Epithelial cell of prostate (primary cell): ENCODE measurements around the gene AKAP6.

Source experiments
- DNase-seq: peaks from one replicate; pipeline ENCODE4 v3.0.0-alpha.2; 2011; ENCODE audit warnings: low read depth, low spot score
- H3K27ac ChIP-seq: fragments of 450-650 bp; 2 replicates; pipeline ENCODE4 v1.5.1; 2017; ENCODE audit warnings: mild to moderate bottlenecking

The AKAP6 gene

GRCh38 chr14:32719601-32720000, 390.5 kb downstream of the AKAP6 start:
- no peak overlapping the region for H3K27ac ChIP-seq
- no peak for DNase-seq

DNA sequence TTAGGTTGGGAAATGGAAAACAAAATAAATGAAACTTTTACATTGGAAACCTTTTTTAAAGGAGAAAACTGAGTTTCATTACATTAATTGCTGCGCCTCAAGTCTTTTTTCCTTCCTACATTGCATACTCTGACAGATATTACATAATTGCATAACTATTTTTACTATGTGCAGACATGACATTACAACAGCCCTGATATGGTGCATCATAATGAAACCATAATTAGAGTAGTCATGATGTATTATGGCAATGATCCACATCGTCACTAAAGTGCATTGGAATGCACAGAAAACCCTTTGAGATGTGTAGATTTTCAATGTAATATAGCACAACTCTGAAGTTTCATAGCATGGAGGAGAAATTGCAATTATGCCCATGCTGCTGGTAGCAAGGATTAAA, 391.8 kb downstream of the AKAP6 start:
- no peak overlapping the region for H3K27ac ChIP-seq
- DNase-seq = no peak

- DNase-seq = no peak
Measured at GRCh38 chr14:32722631-32723183, 393.6 kb downstream of the AKAP6 start.

GRCh38 chr14:32724867-32725471, 395.9 kb downstream of the AKAP6 start:
- no peak for DNase-seq
- no peak overlapping the region for H3K27ac ChIP-seq

More at GRCh38 chr14:32722631-32723183, 393.6 kb downstream of the AKAP6 start:
- no peak overlapping the region for H3K27ac ChIP-seq

- no peak overlapping the region for H3K27ac ChIP-seq
Measured at GRCh38 chr14:32726516-32726915, 397.4 kb downstream of the AKAP6 start.

DNA sequence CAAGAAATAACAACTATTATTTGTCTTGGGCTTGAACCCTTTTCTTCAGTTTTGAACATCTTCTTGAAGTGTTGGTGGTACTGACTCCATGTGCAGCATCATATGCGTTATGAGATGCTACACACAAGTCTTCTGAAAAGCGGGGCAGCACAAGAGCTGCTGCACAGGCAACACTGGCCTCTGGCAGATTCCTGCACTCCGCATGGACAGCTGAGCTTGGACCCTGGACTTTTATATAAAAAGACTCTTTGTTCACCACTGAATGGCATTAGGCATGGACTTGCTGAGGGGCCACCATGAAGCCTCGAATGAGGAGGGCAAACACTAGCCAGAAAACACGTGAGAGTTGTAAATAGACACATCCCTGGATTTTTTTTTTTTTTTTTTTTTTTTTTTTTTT, 398.7 kb downstream of the AKAP6 start:
- H3K27ac ChIP-seq = no peak overlapping the region
- DNase-seq = no peak

More at GRCh38 chr14:32726516-32726915, 397.4 kb downstream of the AKAP6 start:
- DNase-seq = no peak

DNA sequence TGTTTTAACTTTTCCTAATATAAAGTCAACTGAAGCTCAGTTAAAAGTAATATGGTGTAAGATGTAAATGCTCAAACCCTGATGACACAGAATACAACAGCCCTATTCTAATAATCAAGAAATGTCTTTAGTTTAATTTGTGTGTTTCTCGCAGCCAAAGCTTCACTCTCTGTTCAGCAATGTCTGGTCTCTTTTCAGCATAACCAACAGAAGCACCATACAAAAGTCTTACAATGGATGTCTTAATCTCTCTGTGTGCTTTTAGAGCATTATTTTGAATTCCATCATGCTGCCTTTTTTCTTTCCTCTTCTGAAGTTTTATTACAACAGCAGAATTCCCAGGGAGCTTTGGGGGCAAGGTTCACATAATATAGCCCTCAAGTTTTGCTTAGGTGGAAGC, 399.4 kb downstream of the AKAP6 start:
- no peak for DNase-seq
- H3K27ac ChIP-seq = no peak overlapping the region

GRCh38 chr14:32728976-32729375, 399.9 kb downstream of the AKAP6 start:
- H3K27ac ChIP-seq = no peak overlapping the region
- no peak for DNase-seq

GRCh38 chr14:32731249-32731648, 402.2 kb downstream of the AKAP6 start:
- no peak overlapping the region for H3K27ac ChIP-seq

GRCh38 chr14:32733015-32733414, 403.9 kb downstream of the AKAP6 start:
- H3K27ac ChIP-seq = no peak overlapping the region
- DNase-seq = no peak

More at GRCh38 chr14:32731249-32731648, 402.2 kb downstream of the AKAP6 start:
- DNase-seq = no peak

GRCh38 chr14:32734261-32734660, 405.2 kb downstream of the AKAP6 start:
- DNase-seq = no peak
- H3K27ac ChIP-seq = no peak overlapping the region

GRCh38 chr14:32737621-32738020, 408.5 kb downstream of the AKAP6 start:
- DNase-seq = no peak

DNA sequence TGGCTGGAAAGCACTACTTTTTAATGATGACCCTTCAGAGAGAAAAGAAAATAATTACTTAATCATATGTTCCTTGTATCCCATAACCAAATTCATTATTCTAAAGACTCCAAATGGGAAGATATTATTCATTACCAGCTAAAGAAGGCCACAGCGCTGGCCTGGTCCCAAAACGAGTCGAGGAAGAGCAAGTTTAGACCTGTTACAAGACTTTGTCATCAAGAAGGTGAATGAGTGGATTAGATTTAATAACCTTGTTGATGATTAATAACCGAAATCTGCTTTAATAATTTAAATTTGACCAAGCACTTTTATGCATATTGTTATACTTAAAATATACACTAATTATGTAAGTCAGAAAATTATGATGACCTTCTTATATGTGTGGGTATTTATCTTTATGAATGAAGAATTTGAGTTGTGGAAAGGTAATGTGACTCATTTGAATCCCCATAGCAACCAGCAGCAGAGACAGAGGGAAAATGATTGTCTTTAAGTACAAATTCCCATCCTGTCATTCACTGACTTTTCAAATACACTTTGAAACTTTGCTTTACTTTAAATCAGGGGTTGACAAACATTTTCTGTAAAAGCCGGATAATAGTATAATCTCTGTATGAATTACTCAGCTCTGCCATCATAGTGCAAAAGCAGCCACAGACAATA, 409.2 kb downstream of the AKAP6 start:
- H3K27ac ChIP-seq = no peak overlapping the region
- DNase-seq = peak; percentile 24

More at GRCh38 chr14:32737621-32738020, 408.5 kb downstream of the AKAP6 start:
- no peak overlapping the region for H3K27ac ChIP-seq

- no peak for DNase-seq
- H3K27ac ChIP-seq = peak overlapping the region; percentile 36
Measured at GRCh38 chr14:32744811-32745445, 415.8 kb downstream of the AKAP6 start.

DNA sequence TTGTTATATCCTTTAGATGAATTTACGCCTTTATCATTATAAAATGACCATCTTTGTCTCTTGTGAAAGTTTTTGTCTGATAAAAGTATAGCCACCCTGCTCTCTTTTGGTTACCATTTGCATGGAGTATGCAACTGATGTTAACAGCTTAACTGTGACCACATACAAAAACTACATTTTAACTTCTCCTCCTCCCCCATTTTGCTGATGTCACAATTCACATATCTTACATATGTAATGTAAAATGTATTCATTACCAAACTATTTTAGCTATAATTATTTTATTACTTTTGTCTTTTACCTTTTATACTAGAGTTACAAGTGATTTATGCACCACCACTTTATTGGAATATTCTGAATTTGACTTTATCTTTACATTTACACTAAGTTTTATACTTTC, 425.1 kb downstream of the AKAP6 start:
- H3K27ac ChIP-seq = no peak overlapping the region
- DNase-seq = no peak

- DNase-seq = no peak
- no peak overlapping the region for H3K27ac ChIP-seq
Measured at GRCh38 chr14:32756173-32756572, 427.1 kb downstream of the AKAP6 start.

- no peak for DNase-seq
- no peak overlapping the region for H3K27ac ChIP-seq
Measured at GRCh38 chr14:32756775-32757174, 427.7 kb downstream of the AKAP6 start.

- DNase-seq = no peak
Measured at GRCh38 chr14:32757568-32757967, 428.5 kb downstream of the AKAP6 start.

DNA sequence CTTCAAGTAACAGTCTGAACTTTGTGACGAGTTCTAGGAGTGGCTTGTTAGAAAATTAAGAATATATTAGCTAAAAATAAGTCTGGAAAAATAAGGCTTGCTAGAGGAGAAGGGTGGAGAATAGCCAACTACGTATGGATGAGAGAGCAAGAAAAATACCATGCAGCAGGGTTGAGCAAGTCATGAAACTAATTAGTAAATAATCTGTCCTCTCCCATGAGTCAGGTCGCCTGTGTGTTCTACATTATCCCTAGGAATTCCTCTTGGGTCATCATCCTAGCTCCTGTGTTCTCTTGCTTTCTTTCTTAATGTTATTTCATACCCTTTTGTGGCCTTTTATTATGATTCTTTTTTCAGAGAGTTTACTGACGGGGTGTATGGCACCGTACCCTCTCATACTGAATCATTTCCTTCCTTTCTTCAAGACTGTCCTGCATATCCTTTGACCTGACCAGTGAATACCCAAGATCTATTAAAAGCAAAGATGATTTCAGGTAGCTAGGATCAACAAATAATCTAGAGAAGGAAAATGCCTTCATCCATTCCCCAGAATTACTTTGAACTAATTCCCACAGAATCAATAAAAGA, 432.4 kb downstream of the AKAP6 start:
- DNase-seq = no peak
- no peak overlapping the region for H3K27ac ChIP-seq

More at GRCh38 chr14:32757568-32757967, 428.5 kb downstream of the AKAP6 start:
- H3K27ac ChIP-seq = no peak overlapping the region

- no peak for DNase-seq
- H3K27ac ChIP-seq = no peak overlapping the region
Measured at GRCh38 chr14:32762886-32763285, 433.8 kb downstream of the AKAP6 start.

DNA sequence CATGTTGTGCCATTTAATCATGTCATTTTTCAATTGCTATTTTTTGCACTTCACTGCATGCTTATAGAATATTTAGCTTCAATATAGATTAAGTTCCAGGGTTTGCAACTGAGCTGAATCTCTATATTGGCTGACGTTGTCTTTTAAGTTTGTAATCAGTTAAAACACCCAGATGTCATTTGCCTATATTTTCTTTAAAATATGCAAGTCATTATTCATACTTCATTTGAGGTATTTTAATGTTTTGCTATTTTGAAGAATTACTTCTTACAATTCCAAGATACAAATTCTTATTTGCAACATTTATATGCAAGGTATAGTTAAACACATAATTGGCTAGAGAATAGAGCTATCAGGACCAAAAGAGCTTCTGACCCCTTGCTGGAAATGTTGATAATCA, 434.6 kb downstream of the AKAP6 start:
- DNase-seq = no peak

More for the DNA sequence above, 434.6 kb downstream of the AKAP6 start:
- H3K27ac ChIP-seq = no peak overlapping the region
